GM21619 (cell line): ENCODE measurements around the gene ATOSB.

ENCODE experiments used
- ATAC-seq: cut with Tn5 transposase; IDR thresholded peaks from one replicate; pipeline ENCODE4 v1.9.1; 2021; ENCODE audit not compliant: unreplicated experiment

The ATOSB gene

DNA sequence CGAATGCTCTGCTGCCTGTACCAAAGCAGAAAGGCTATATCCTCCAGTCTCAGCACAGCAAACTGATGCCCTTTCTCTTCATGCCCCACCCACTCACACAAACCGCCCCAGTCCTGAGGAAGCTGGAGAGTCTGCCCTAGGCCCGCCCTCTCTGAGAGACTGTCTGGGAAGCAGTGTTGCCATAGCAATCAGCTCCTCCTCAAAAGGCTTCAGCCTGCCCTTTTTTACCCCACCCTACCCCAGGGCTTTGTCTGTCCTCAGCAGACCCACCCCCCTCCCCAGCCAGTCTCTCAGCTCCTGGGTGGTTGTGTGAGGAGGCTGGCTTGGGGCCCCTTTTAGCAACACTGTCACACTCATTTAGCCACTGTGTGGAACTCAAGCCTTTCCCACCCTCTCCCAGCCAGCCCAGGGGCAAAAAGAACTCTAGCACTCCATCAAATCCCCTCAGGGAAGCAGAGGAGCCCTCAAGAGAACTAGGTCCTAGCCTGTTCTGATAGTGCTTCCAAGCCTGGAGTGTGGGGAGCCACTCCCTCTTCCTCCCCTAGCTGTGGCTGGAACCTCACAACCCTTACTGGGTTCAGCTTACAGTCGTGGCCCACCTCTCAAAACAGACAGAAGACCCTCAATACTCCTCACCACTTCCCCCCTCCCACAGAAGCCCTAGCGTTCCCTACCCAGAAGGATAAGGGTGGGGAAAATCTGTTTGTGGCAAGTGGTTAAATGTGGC is 1.4 kb downstream of the ATOSB start:
- no peak for ATAC-seq

DNA sequence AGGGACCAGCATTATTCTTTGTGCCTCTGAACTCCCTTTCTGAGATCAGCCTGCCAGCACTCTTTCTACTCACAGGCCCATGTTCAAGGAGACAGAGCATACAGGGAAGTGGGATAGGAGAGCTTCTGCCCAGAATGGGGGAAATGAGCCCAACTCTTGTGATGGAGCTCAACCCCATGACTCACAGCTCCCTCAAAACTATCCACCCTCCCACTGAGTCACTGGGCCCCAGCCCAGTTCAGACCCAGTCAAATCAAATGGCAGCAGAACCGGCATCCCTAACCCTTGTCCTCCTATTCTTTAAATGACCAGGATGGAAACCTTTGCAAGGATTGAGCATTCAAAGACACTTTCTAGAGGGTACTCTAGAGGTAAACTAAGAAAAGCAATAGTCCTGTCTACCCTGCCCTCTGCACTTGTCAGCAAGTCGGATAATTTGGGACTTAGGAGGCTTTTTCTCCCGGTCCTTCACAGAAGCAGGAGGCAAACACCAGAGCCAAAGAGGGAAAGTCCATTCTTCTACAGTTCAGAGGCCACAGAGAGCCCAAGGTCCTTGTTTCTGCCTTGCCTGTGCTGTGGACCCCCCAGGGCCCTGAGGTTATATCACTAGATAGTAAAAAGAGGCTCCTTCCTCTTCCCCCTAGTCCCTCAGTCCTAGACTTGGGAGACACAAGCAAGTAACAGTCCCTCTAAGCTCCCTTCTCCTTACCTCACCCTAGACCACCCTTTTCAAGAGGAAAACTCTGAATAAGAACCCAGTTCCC is 3.2 kb downstream of the ATOSB start:
- no peak for ATAC-seq

DNA sequence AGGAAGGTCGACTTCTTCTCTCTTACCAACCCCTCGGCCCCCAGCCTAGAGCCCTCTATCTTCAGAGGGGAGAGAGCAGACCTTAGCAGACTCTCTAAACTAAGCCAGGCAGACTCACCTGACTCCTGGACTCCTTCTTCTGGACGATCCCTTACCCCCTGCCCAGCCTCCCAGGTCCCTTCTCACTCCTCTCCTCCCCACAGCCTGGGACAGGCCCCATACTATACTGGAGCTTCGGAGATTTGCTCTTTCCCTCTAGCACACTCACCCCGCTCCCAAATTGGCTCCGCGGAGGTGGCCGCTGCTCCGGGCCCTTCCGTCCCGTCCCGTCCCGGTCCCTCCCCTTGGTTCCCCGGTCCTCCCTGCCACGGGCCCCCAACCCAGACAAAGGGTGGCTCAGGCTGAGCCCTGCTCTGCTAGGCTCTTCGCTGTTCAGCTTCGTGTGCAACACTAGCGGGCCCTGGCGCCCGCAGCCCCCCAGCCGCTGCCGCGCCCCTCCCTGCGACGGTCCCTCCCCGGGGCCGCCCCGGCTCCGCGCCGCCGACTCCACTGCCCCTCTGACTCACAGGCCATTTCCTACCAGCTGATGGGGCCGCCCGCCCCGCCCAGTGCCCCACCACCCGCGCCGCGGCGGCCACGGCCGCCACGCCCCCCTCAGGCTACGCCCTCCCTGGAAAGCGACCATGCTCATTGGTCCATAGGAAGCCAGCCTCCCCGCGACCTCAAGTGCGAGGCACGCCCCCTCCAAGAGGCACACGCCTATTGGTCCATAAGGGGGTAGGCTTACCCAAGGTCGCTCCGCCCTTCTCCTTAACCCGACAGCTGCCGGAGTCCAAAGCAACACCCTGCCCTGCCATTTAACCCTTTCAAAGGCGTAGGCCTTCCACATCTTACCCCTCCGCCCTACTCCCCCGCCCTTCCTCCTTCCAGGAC is 4.4 kb downstream of the ATOSB start:
- peak; percentile 65 for ATAC-seq

DNA sequence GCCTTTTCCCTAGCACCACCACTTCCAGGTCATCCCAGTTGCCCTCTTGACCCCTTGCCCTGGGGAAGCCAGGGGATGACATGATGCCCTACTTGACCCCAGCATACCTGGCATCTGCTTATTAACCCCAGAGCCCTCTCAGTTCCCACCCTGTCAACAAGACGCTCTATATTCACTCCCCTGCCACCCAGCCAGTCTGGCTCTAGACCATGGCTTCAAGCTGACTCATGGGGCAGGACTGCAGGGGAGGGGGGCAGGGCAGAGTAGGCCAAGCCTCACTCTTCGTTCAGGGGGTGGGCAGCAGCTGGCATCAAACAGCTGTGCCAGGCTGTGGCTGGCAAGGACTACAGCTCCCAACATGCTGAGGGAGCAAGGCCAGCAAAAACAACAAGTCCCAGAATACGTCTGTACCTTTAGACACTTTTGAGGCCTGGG is 5.3 kb downstream of the ATOSB start:
- ATAC-seq: no peak

DNA sequence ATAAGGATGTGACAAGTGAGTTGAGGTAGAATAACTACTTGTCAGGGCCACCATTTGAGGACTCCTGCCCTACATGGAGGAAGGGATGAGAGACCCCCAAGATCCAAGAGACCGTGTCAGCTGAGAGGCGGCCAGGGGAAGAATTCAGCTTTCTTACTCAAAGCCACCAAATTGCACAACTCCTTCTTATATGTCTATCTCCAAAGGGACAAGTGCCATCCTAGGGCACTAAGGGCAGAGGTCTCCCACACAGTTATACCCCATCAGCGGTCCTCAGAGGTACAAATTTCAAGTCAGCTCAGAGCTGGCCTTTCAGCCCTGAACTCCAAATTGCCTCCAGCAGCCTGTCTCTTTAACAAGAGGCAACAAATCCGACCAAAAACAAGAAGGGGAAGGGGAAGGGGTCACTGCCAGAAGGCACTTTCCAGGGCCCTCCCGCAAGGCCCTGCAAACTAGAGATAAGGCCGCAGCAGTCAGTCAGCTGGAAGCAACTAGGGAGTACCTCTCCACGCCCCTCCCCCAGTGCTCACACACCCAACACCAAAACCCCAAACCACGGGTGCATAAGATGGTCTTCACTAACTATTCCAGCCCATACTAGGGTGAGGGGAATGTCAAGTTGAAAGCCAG is 6.6 kb downstream of the ATOSB start:
- ATAC-seq: no peak

DNA sequence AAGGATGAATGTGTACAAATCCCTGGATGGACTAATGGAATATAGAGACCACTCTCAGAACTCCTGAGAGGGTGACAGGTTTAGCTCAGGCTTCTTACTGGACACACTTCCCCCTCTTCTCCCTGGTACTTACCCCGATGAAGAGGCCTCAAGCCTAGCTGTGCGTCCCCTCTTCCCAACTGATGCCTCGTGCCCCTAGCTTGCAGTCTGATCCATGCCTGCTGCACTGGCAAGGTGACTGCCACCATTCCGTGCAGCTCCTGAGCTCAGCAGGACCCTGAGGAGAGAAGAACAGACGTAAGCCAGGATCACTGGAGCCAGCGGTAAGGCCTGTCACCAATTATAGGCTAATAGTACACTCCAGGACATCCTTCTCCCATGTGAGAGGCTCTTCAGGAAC is 7.2 kb downstream of the ATOSB start:
- ATAC-seq: no peak

DNA sequence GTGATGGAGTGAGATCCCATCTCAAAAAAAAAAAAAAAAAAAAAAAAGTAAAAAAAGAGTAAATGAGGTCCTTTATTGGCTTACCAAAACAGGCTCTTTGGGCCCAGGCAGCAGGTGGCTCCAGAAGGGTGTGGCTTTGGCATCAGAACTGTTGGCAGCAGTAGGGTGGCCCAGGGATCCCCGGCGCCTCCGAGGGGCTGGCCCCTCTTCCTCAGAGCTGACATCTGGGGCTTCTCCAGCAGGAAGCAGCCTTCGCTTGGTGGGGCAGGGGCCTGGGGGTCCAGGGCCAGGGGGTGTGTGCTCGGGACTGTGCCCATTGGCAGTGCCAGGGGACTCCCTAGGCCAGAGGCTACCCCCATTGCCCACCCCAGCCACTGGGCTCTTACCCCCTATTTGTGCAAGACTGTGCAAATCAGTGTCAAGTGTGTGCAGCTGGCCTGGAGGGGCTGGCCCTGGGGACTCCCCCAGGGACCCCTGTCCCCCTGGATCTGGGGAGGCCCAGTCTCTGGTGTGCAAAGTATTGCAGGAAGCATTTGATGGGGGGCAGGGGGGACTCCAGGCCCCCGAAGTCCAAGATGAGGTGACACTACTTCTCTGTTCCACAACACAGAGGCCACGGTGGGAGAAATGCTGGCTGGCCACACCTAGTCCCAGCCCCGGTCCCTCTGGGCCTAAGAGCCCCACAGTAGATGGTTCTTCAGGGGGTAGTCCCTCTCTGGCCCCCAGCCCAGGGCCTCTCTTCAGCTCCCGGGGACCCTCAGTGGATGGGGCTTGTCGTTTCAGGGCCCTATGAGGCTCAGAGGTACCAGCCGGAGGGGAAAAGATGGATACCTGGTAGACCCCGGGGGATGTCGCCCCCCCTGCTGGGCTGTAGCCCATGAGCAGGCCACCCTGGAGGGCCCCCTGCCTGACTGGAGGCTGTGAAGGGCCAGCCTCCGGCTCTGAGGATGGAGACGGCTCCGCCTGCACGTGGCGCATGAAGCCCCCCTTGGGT is 8.1 kb downstream of the ATOSB start:
- ATAC-seq: no peak

DNA sequence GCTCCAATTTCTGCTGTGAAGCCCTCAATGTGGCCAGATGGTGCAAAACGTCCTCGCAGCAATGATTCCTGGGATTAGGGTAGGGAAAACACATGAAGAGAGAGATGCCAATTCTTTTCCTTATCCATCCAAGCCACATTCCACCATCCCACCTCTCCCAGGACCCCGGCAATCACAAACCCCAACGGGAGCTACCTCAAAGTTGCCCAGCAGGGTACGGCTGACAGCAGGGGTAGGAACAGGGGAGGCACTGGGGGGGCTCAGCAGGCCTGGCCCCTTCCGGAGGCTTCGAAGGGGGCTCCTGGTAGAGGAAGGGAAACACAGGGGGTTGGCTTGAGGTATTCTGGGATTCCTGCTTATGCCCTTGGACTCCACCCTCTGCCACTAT is 9.3 kb downstream of the ATOSB start:
- ATAC-seq: no peak

DNA sequence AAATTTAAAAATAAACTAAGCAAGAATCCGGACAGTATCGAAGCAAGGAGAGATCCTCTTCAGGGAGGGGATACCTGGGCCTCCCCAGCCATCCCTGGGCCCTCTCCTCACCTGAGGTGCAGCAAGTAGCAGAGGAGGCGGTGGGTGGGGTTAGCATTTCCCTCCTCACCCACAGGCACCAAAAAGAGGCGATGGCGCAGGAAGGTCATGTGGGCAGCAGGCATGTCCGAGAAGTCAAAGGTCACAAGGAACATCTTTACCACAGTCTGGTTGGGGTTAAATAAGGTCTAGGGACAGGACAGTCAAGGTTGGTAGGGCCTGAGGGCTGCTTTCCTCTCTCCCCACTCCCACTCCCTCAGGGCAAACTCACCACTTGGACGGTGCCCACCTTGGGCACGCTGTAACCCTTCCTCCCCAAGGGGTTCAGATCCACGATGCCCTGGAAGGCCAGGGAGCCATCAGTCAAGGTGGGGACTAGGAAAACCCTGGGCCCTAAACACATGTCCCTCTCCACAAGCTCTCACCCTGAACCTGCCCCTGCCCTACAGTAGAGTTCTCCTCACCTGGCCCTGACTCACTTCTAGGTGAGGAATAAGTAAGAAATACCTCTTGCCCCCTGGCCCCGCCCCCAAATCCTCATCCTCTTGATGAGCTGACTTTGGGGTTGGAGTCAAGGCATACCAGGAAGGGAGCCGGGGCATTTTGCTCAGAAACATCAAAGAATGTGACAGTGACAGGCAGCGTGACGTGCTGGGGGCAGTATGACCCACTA is 9.9 kb downstream of the ATOSB start:
- no peak for ATAC-seq

DNA sequence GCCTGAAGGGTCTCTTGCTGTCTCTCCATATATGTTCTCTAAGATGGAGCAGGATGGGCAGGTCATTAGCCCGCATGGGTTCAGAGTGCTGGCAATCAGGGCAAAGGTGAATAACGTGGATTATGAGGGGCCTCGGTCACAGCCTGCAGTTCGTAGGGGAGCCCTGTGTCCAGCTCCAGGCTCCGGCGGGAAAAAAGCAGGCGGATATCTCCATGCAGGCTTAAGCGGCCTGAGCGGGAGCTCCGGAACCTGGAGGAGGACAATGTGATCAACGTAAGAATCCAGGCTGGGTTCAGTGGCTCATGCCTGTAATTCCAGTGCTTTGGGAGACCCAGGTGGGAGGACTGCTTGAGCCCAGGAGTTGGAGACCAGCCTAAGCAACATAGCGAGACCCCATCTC is 10.5 kb downstream of the ATOSB start:
- ATAC-seq: no peak

DNA sequence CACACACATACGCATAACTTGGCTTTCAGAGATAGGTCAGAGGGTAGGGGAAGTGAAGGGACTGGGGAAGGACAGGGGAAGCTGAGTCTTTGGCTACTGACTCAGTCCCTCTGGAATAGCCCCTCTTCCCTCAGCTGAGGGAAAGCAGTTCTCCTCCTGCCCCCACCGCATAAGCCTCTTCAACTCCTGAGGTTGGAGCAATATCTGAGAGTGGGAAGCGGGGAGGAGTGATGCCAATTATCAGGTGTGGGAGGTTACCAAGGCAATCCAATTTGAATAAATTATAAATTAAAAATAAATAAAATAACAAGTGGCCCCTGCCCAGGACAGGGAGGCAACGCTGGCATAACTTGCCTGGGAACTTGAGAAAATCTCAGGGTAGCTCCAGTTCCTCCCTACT is 11.1 kb downstream of the ATOSB start:
- no peak for ATAC-seq

DNA sequence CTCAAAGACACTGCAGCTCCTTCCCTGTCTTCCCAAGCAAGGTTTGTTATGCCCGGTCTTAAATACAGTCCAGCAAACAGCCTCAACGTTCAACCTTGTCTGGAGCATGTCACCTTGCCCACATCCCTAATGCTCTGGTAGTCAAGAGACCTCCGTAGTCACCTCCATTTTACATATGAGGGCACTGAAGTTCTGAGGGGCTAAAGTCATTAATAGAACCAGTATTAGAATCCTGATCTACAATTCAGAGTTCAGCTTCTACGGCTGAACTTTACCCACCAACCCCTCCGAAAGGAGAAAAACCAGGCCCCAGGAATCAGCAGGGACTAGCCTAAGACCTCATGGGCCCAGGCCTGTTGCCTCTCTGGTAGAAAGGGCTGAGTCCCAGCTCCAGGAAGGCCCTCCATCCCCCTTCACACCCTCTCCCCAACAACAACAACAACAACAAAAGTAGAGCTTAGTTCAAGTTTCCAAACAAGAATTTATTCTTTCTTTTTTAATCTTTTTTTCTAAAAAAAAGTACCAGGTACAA is 11.9 kb downstream of the ATOSB start:
- ATAC-seq: no peak

DNA sequence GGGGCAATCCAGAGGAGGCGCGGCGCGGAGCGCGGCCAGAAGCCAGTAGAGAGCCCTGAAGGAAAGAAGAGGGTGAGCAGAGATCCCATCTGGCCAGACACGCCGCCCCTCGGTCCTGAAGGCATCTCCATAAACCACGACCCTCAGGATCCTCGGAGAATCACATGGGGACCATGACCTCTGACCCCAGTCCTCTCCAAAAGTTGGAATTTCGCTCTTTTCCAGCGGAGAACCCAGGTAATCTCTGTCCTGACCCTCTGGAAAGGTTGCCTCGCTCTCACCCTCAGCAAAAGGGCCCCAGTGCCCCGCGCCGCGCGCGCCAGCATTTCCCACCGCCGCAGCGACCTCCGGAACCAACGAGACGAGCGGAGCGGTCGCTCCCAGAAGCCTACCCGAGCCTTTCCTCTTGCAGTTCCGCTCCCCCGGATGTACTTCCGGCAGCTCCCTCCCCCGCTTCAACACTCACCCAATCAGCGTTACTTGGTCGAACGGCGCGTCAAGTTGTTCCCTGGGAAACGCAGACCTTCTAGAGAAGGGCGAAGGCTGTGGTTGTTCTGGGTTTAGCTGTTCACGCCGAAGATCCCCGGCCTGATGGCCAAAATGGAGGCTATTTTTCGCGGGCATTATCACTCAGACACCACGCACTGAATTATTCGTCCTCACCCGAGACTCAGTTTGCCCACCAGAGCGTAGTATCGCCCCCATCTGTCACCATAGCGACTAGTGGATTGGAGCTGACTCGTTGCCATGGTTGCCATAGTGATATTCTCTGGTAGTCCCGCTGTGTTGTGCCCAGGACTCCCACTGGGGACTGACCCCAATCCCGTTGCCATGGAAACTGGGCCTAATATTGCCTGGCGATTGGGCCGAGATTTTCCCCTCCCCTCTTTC is 12.6 kb downstream of the ATOSB start, which contains the start of gene STOML2:
Gene STOML2, minus strand, starts transcription at position 363 of the 891 bp plus-strand sequence. Its CDS starts 37 bp downstream, at position 326.
- ATAC-seq: peak; percentile 90

DNA sequence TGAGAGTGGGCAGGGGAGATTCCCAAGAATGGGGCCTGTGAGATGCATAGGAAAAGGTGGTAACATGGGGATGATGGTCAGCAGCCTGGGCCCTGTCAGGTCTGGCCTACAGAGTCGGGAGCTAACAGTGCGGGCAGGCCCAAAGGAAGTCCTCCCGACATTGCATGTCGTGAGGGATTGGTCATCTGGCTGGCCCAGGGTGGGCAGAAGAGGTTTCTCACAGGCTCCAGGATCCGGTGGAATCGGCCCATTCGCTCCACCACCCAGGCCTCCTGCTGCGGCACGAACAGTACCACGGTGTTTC is 13.2 kb downstream of the ATOSB start:
- ATAC-seq: peak; percentile 20

DNA sequence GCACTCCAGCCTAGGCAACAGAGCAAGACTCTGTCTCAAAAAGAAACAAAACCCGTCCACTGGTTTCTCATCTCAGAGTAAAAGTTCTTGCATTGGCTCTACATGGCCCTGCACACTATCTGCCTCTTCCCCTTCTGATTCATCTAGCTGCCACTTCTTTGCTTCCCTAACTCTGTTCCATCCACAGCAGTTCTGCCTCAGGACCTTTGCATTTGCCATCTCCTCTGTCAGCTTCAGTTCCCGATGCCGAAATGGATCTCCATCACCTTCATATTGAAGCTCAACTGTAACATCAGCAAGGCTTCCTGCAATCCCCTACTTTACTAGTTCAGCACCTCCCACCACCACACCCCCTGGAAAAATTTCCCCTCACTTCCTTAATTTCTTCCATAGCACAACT is 18.1 kb downstream of the ATOSB start:
- no peak for ATAC-seq

DNA sequence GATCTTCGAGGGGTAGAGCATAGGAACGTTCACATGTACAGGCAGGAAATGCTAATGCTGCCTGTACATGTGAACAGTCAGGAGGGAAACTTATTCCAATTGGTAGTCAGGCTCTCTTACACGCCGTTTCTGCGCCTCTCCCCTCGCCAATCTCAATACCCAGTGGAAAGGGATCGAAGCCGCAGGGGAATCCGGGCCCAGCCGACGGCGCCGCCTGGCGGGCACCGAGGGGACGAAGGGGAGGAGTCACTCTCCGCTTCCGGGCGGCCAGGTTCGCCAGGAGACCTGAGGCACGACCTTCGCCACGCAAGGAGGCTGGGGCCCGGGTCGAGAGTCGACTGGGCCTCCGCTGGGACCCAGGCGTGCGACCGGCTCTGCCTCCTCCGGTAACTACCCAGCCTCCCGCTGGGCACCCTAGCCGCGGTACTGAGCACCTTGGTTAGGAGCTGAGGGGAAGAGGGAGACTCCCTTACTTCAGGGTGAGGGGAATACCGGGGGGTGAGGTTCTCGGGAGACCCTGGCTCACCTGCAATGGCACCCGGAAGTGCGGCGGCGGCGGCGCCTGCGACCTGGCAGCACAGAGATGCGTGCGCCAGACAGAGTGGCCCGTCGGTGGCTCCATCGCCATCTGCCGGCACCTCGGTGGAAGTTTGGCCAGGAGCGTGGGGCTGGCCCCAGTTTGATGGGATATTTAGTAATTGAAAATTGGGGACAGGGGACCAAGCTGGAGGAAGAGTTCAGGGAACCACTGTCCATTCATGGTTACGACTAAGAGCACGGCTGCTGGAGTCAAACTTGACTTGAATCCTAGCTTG is 19.4 kb downstream of the ATOSB start, which contains the start of gene PIGO:
Gene PIGO, minus strand, starts transcription at position 557 of the 815 bp plus-strand sequence. CDS start 1,026 bp downstream, outside the sequence.
- ATAC-seq: peak; percentile 87

DNA sequence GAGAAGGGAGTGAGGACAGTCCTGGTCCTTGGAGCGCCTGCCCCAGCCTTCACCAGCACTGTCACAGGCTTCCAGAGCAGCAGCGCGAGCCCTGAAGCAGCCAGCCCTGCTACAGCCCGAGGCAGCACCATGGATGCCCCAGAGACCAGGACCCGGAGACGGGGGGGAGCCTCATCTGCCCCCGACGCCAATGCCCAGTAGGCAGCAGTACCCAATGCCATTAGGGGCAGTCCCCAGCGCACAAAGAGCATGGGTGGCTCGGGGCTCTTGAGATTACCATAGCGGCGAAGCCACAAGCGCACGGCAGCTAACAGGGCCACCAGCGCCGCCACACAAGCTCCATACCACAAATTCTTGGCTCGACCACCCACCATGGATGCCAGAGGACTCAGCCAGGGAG is 24.1 kb downstream of the ATOSB start:
- ATAC-seq: no peak
